K562 (cell line): ENCODE data around the gene SEPTIN1. TPM values are rescaled to one million over a fixed set of nuclear protein-coding genes. Genes with fewer than 3 reads are reported as not detected.

Experiments
- ARID3B ChIP-seq: fragments of 250-450 bp; sonication (Bioruptor Pico); IDR thresholded peaks from 2 replicates; pipeline ENCODE4 v1.4.0; 2020; ENCODE audit warnings: borderline replicate concordance
- BRD9 ChIP-seq: fragments of 450-650 bp; IDR thresholded peaks from 2 replicates; pipeline ENCODE4 v1.6.1; 2018; ENCODE audit warnings: low read depth; ENCODE audit not compliant: partially characterized antibody
- CBFB ChIP-seq: sonication (generic); formaldehyde crosslinking; IDR thresholded peaks from 2 replicates; pipeline ENCODE4 v1.4.0; 2020; ENCODE audit warnings: mild to moderate bottlenecking, missing genetic modification reagents
- CREBBP ChIP-seq: IDR thresholded peaks from one replicate; pipeline ENCODE4 v1.6.1; 2012; ENCODE audit warnings: low read depth, mild to moderate bottlenecking, control low read depth, inconsistent platforms, low read length
- DNMT1 ChIP-seq: fragments of 450-650 bp; IDR thresholded peaks from 2 replicates; pipeline ENCODE4 v1.6.1; 2016; ENCODE audit warnings: antibody characterized with exemption, mild to moderate bottlenecking
- FIP1L1 ChIP-seq: fragments of 200-400 bp; formaldehyde crosslinking; IDR thresholded peaks from 2 replicates; pipeline ENCODE4 v1.6.1; 2018; ENCODE audit warnings: mild to moderate bottlenecking, low read depth, low read length; ENCODE audit not compliant: poor library complexity, severe bottlenecking
- HDAC3 ChIP-seq: fragments of 450-650 bp; IDR thresholded peaks from 2 replicates; pipeline ENCODE4 v1.6.1; 2018; ENCODE audit warnings: borderline replicate concordance, mild to moderate bottlenecking, moderate library complexity; ENCODE audit not compliant: partially characterized antibody
- HEY1 ChIP-seq: fragments of 250-450 bp; sonication (Bioruptor Pico); IDR thresholded peaks from 2 replicates; pipeline ENCODE4 v1.5.0; 2020; ENCODE audit warnings: mild to moderate bottlenecking, moderate library complexity, borderline replicate concordance
- HNRNPLL ChIP-seq: fragments of 200-400 bp; formaldehyde crosslinking; IDR thresholded peaks from 2 replicates; pipeline ENCODE4 v1.6.1; 2017; ENCODE audit warnings: low read length, low read depth, mild to moderate bottlenecking; ENCODE audit not compliant: poor library complexity, severe bottlenecking
- IRF1 ChIP-seq: sonication (generic); formaldehyde crosslinking; IDR thresholded peaks from 2 replicates; pipeline ENCODE4 v1.8.0; 2022; ENCODE audit warnings: missing genetic modification reagents, mild to moderate bottlenecking, borderline replicate concordance
- MYBL2 ChIP-seq, 2 experiments: fragments of 450-650 bp in 1 of 2; sonication (generic) in 1 of 2; formaldehyde crosslinking in 1 of 2; IDR thresholded peaks; 2 replicates each; pipeline versions ENCODE4 v1.6.1 to v1.8.1; 2017 to 2022; ENCODE audit warnings: borderline replicate concordance in 1 of 2, inconsistent platforms in 1 of 2, low read depth in 1 of 2, mild to moderate bottlenecking in 1 of 2, missing genetic modification reagents in 1 of 2, moderate library complexity in 1 of 2
- NONO ChIP-seq, 2 experiments: fragments of 200-400 bp in 1 of 2; fragments of 450-650 bp in 1 of 2; formaldehyde crosslinking in 1 of 2; IDR thresholded peaks; 2 replicates each; pipeline ENCODE4 v1.6.1; 2017; ENCODE audit warnings: low read depth in 2 of 2, mild to moderate bottlenecking in 2 of 2, moderate library complexity in 2 of 2, low read length in 1 of 2
- NR1H2 ChIP-seq: sonication (generic); formaldehyde crosslinking; IDR thresholded peaks from 2 replicates; pipeline ENCODE4 v1.4.0; 2020; ENCODE audit warnings: mild to moderate bottlenecking, missing genetic modification reagents
- NR2C2 ChIP-seq, 2 experiments: fragments of 200-800 bp in 1 of 2; sonication (Bioruptor generic) in 1 of 2; sonication (generic) in 1 of 2; formaldehyde crosslinking in 1 of 2; IDR thresholded peaks; 2 replicates each; pipeline versions ENCODE4 v1.6.1 to v1.8.0; 2016 to 2022; ENCODE audit warnings: mild to moderate bottlenecking in 1 of 2, missing compliant biosample characterization in 1 of 2, missing genetic modification characterization in 1 of 2, missing genetic modification reagents in 1 of 2
- POLR2B ChIP-seq: fragments of 450-650 bp; IDR thresholded peaks from 2 replicates; pipeline ENCODE4 v1.6.1; 2018; ENCODE audit warnings: low read depth; ENCODE audit not compliant: partially characterized antibody
- PPARD ChIP-seq: fragments of 250-450 bp; sonication (Bioruptor Pico); IDR thresholded peaks from 2 replicates; pipeline ENCODE4 v1.8.0; 2022; ENCODE audit warnings: inconsistent platforms, mild to moderate bottlenecking, moderate library complexity
- SMARCE1 ChIP-seq: fragments of 450-650 bp; IDR thresholded peaks from 2 replicates; pipeline ENCODE4 v1.7.1; 2016; ENCODE audit warnings: mild to moderate bottlenecking
- SMC3 ChIP-seq: conservative IDR thresholded peaks from 2 replicates; pipeline ENCODE4 v1.6.1; 2011; ENCODE audit warnings: low read depth, low read length, improper control_type of control experiment; ENCODE audit not compliant: insufficient read depth
- U2AF2 ChIP-seq: fragments of 200-400 bp; formaldehyde crosslinking; optimal IDR thresholded peaks from 2 replicates; pipeline ENCODE3; 2017; ENCODE audit warnings: low read depth, mild to moderate bottlenecking, low read length
- ZFPM2 ChIP-seq: fragments of 250-450 bp; sonication (Bioruptor Pico); IDR thresholded peaks from 2 replicates; pipeline ENCODE4 v1.5.1; 2022; ENCODE audit warnings: mild to moderate bottlenecking
- ZNF217 ChIP-seq: sonication (generic); formaldehyde crosslinking; IDR thresholded peaks from 2 replicates; pipeline ENCODE4 v1.8.0; 2022; ENCODE audit warnings: mild to moderate bottlenecking, missing genetic modification reagents
- ZNF561 ChIP-seq: fragments of 450-650 bp; formaldehyde crosslinking; conservative IDR thresholded peaks from 2 replicates; pipeline ENCODE4 v1.4.0; 2020; ENCODE audit warnings: mild to moderate bottlenecking, moderate library complexity
- ZNF75A ChIP-seq: fragments of 450-650 bp; formaldehyde crosslinking; IDR thresholded peaks from 2 replicates; pipeline ENCODE4 v1.4.0; 2020; ENCODE audit warnings: mild to moderate bottlenecking
- ZNF830 ChIP-seq: fragments of 250-450 bp; sonication (Bioruptor Pico); IDR thresholded peaks from 2 replicates; pipeline ENCODE4 v1.5.0; 2021; ENCODE audit warnings: mild to moderate bottlenecking
- polyA plus RNA-seq, 8 experiments: library from polyadenylated mRNA; depleted of rRNA in 4 of 8; stranded (reverse) in 5 of 8; unstranded in 3 of 8; fragments of >200 nt; fragmentation: Nextera tagmentation in 2 of 8; fragmentation: Illumina TruSeq in 1 of 8; extraction: Ambion mirVana in 2 of 8; extraction: Trizol in 1 of 8; gene quantifications; 2 replicates each; pipeline versions ENCODE4 v1.2.1 to v1.2.3, GENCODE V29; 2011 to 2014; ENCODE audit warnings: inconsistent platforms in 1 of 8, missing spikeins in 1 of 8
- total RNA-seq, 7 experiments: library from RNA; depleted of rRNA in 6 of 7; stranded (reverse); fragments of >200 nt in 6 of 7; fragmentation: Illumina TruSeq in 2 of 7; extraction: Trizol in 2 of 7; gene quantifications; 2 replicates each; pipeline versions ENCODE4 v1.2.1 to v1.2.3, GENCODE V29; 2011 to 2021; ENCODE audit warnings: low replicate concordance in 1 of 7
- TF ChIP-seq, protein P1 (sequence below), 2 experiments: fragments of 450-650 bp; IDR thresholded peaks; 2 replicates each; pipeline ENCODE4 v1.6.1; 2016

Gene SEPTIN1
- total and polyA plus RNA-seq, 9 of the 15 experiments (the other 6 are each of a cell fraction or from before 2014, with no cell fraction given), result 0.23 to 5.6 (median 1.7) TPM; not detected in 1

- TF ChIP-seq IRF1 (CRISPR knock-in tag), result no peak
- no peak for TF ChIP-seq U2AF2
- 0 out of 2 replicates have a peak, but pooled peaks have one; percentile 24 for TF ChIP-seq SMARCE1
- no peak for TF ChIP-seq HEY1 (CRISPR knock-in tag)
- no peak for TF ChIP-seq HDAC3
- no peak for TF ChIP-seq FIP1L1
- TF ChIP-seq ARID3B (CRISPR knock-in tag), result no peak
- TF ChIP-seq ZNF830 (CRISPR knock-in tag), result no peak
- TF ChIP-seq MYBL2 (IDR thresholded peaks at IDR 0.05; ENCODE audit: low read depth), result no peak
- TF ChIP-seq MYBL2 (CRISPR knock-in tag; IDR thresholded peaks at IDR 0.05; ENCODE audit: borderline replicate concordance), result no peak
- no peak for TF ChIP-seq POLR2B
- no peak for TF ChIP-seq ZNF217
- TF ChIP-seq ZNF561 (CRISPR knock-in tag), result no peak
- TF ChIP-seq DNMT1, result no peak
- TF ChIP-seq NR1H2, result no peak
- TF ChIP-seq BRD9, result no peak
- no peak for TF ChIP-seq NR2C2 (CRISPR knock-in tag; IDR thresholded peaks at IDR 0.05)
- no peak for TF ChIP-seq NR2C2 (tag; IDR thresholded peaks at IDR 0.05)
- 0 out of 2 replicates have a peak, but pooled peaks have one; percentile 5 for TF ChIP-seq SMC3
- no peak for TF ChIP-seq PPARD (CRISPR knock-in tag)
- TF ChIP-seq ZNF75A, result no peak
- TF ChIP-seq HNRNPLL, result no peak
- no peak for TF ChIP-seq CBFB (CRISPR knock-in tag)
- TF ChIP-seq ZFPM2 (CRISPR knock-in tag), result no peak
- no peak for TF ChIP-seq CREBBP
- TF ChIP-seq, protein P1, sequence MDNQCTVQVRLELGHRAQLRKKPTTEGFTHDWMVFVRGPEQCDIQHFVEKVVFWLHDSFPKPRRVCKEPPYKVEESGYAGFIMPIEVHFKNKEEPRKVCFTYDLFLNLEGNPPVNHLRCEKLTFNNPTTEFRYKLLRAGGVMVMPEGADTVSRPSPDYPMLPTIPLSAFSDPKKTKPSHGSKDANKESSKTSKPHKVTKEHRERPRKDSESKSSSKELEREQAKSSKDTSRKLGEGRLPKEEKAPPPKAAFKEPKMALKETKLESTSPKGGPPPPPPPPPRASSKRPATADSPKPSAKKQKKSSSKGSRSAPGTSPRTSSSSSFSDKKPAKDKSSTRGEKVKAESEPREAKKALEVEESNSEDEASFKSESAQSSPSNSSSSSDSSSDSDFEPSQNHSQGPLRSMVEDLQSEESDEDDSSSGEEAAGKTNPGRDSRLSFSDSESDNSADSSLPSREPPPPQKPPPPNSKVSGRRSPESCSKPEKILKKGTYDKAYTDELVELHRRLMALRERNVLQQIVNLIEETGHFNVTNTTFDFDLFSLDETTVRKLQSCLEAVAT (IDR thresholded peaks at IDR 0.05), result no peak
- TF ChIP-seq NONO (IDR thresholded peaks at IDR 0.05; ENCODE audit: low read depth in 2 of 2, low read length in 1 of 2), result no peak
Measured at GRCh38 chr16:30371248-30371816, 11.0 kb downstream of the SEPTIN1 start (continued).
